Measurements from ENCODE around the gene RNF113B.

RNF113B gene

GRCh38 chr13:98176777-98177608 lies at the start of gene RNF113B:
Gene RNF113B (minus strand): TSS chr13:98177269. CDS start chr13:98177236, 33 bp downstream.
- H3K4me3 ChIP-seq (ENCODE audit: low read length): no peak within 1 kb of the TSS
- H3K9me3 ChIP-seq (ENCODE audit: control insufficient read depth, insufficient read depth, low read length): no peaks in the 10 kb centered on the region
- DNase-seq (ENCODE audit: low read depth, low spot score): no peak
- H3K4me1 ChIP-seq (ENCODE audit: control insufficient read depth, insufficient read depth, low read length): peaks cover 7% of the 10 kb centered on the region
- peaks cover 4% of the 10 kb centered on the region; the same call in 1 of the 2 replicates for H3K36me3 ChIP-seq (ENCODE audit: control insufficient read depth, insufficient read depth, low read length)
- no peaks in the 10 kb centered on the region for H3K27me3 ChIP-seq (ENCODE audit: control insufficient read depth, insufficient read depth, low read length)
- no peak within 1 kb of the TSS for H3K27ac ChIP-seq (ENCODE audit: low read length)
- WGBS (ENCODE audit: insufficient coverage, insufficient read length): no CpG with 5 or more reads among the region's 58 CpGs

- no peak for DNase-seq (ENCODE audit: low read depth, low spot score)
- Histone ChIP-seq H3K36me3 (ENCODE audit: control insufficient read depth, insufficient read depth, low read length) (no peaks in the 10 kb centered on the region), H3K27me3 (ENCODE audit: control insufficient read depth, insufficient read depth, low read length) (no peaks in the 10 kb centered on the region), H3K4me1 (ENCODE audit: control insufficient read depth, insufficient read depth, low read length) (no peaks in the 10 kb centered on the region), H3K9me3 (ENCODE audit: control insufficient read depth, insufficient read depth, low read length) (no peaks in the 10 kb centered on the region), H3K27ac (ENCODE audit: low read length) (no peak overlapping the region), H3K4me3 (ENCODE audit: low read length) (no peak overlapping the region)
- WGBS (ENCODE audit: insufficient coverage, insufficient read length): no CpG with 5 or more reads among the region's 5 CpGs
Observed at GRCh38 chr13:98226496-98226895, 49.4 kb upstream of the RNF113B start.

DNA sequence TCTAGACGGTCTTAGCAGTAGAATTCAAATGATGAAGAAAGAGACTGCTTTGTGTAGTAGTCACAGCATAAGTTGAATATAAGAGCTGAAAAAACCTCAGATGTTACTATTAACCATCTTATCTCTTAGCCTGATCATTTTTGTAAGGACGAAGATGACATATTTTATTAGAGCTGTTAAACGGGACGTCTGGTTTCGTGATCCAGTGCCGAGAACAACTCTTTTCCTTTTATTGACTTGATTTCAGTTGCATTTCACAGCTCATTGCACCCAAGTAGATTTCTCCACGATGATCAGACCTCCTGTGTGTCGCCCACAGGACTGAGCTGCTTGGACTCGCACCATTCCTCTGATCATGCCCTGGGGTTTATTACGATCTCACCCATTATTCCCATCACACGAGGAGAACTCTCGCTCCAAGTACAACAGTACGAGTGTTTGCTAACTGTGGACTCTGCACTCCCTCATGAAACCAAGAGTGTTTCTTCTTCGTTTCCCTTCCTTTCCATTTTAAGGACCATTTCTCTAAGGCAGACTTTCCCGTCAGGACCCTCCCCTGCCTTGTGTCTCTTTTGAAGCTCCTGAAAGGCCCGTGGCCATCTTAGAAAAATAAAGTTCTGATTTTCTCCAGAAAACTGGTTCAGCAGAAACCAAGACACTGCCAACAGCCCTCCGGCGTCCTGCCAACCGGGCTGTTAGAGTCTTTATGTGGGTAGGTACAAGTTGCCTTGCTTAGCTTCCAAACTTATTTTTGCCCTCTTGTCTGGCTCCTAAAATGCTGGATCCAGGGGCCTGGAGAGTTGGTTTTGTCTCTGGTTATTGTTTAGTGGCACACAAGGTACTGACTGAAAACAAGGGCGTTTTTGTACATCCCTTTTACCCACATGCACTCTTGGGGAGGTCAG lies 48.2 kb upstream of the RNF113B start:
- no CpG with 5 or more reads among the region's 20 CpGs for WGBS (ENCODE audit: insufficient coverage, insufficient read length)
- no peak overlapping the region for H3K4me3 ChIP-seq (ENCODE audit: low read length)
- no peak for DNase-seq (ENCODE audit: low read depth, low spot score)
- no peaks in the 10 kb centered on the region for H3K4me1 ChIP-seq (ENCODE audit: control insufficient read depth, insufficient read depth, low read length)
- no peak overlapping the region for H3K27ac ChIP-seq (ENCODE audit: low read length)
- no peaks in the 10 kb centered on the region for H3K9me3 ChIP-seq (ENCODE audit: control insufficient read depth, insufficient read depth, low read length)
- H3K27me3 ChIP-seq (ENCODE audit: control insufficient read depth, insufficient read depth, low read length): no peaks in the 10 kb centered on the region
- no peaks in the 10 kb centered on the region for H3K36me3 ChIP-seq (ENCODE audit: control insufficient read depth, insufficient read depth, low read length)

GRCh38 chr13:98224557-98224956 lies 47.5 kb upstream of the RNF113B start:
- DNase-seq (ENCODE audit: low read depth, low spot score): no peak
- Histone ChIP-seq H3K4me3 (ENCODE audit: low read length) (no peak overlapping the region), H3K4me1 (ENCODE audit: control insufficient read depth, insufficient read depth, low read length) (no peaks in the 10 kb centered on the region), H3K36me3 (ENCODE audit: control insufficient read depth, insufficient read depth, low read length) (no peaks in the 10 kb centered on the region), H3K9me3 (ENCODE audit: control insufficient read depth, insufficient read depth, low read length) (no peaks in the 10 kb centered on the region), H3K27ac (ENCODE audit: low read length) (no peak overlapping the region), H3K27me3 (ENCODE audit: control insufficient read depth, insufficient read depth, low read length) (no peaks in the 10 kb centered on the region)
- no CpG with 5 or more reads among the region's 5 CpGs for WGBS (ENCODE audit: insufficient coverage, insufficient read length)

DNA sequence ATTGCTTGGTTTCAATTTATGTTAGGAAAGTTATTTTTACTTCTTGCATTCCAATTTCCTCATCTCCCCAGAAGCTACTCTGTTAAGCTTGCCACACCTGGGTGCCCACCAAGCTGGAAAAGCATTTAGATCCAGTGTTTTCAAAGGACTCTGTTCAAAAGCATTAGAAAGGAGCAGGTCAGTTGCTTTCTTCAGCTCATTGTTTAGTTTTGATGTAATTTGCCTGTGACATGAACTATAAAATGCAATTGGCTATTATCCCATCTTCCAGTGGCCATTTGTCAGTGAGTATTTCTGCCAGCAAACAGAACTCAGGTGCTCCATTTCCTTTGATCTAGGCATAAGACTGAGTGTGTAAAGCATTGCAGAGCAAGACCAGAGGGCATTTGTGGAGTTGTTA lies 46.7 kb upstream of the RNF113B start:
- no peak for DNase-seq (ENCODE audit: low read depth, low spot score)
- Histone ChIP-seq H3K36me3 (ENCODE audit: control insufficient read depth, insufficient read depth, low read length) (no peaks in the 10 kb centered on the region), H3K4me1 (ENCODE audit: control insufficient read depth, insufficient read depth, low read length) (no peaks in the 10 kb centered on the region), H3K9me3 (ENCODE audit: control insufficient read depth, insufficient read depth, low read length) (no peaks in the 10 kb centered on the region), H3K27me3 (ENCODE audit: control insufficient read depth, insufficient read depth, low read length) (no peaks in the 10 kb centered on the region), H3K4me3 (ENCODE audit: low read length) (no peak overlapping the region), H3K27ac (ENCODE audit: low read length) (no peak overlapping the region)

GRCh38 chr13:98222816-98223215 lies 45.7 kb upstream of the RNF113B start:
- H3K36me3 ChIP-seq (ENCODE audit: control insufficient read depth, insufficient read depth, low read length): no peaks in the 10 kb centered on the region
- DNase-seq (ENCODE audit: low read depth, low spot score): no peak
- no peak overlapping the region for H3K27ac ChIP-seq (ENCODE audit: low read length)
- no peaks in the 10 kb centered on the region for H3K9me3 ChIP-seq (ENCODE audit: control insufficient read depth, insufficient read depth, low read length)
- no peaks in the 10 kb centered on the region for H3K4me1 ChIP-seq (ENCODE audit: control insufficient read depth, insufficient read depth, low read length)
- no peak overlapping the region for H3K4me3 ChIP-seq (ENCODE audit: low read length)
- H3K27me3 ChIP-seq (ENCODE audit: control insufficient read depth, insufficient read depth, low read length): no peaks in the 10 kb centered on the region
- WGBS (ENCODE audit: insufficient coverage, insufficient read length): no CpG with 5 or more reads among the region's 7 CpGs

DNA sequence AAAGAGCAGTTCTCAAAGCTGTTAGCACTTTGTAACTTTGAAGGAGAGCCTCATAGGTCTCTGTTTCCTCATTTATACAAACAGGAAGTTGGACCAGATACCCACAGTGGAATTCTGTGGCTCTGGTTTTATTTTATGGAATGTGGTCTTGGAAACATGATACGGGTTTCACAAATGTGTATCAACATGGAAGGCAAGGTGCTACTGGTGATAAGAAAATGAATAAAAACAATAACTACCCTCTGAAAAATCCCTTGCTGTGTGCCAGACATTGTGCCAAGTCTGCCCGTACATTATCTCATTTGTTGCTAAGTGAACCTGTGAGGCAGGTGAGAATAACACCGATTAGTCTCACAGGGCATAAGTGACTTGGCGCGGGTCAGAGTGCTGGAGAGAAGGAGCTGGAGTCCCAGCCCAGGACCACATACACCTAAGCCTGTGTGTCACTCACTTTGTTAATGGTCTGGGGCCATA lies 45.0 kb upstream of the RNF113B start:
- DNase-seq (ENCODE audit: low read depth, low spot score): no peak
- Histone ChIP-seq H3K4me1 (ENCODE audit: control insufficient read depth, insufficient read depth, low read length) (no peaks in the 10 kb centered on the region), H3K9me3 (ENCODE audit: control insufficient read depth, insufficient read depth, low read length) (no peaks in the 10 kb centered on the region), H3K27me3 (ENCODE audit: control insufficient read depth, insufficient read depth, low read length) (no peaks in the 10 kb centered on the region), H3K27ac (ENCODE audit: low read length) (no peak overlapping the region), H3K36me3 (ENCODE audit: control insufficient read depth, insufficient read depth, low read length) (no peaks in the 10 kb centered on the region), H3K4me3 (ENCODE audit: low read length) (no peak overlapping the region)
- WGBS (ENCODE audit: insufficient coverage, insufficient read length): no CpG with 5 or more reads among the region's 5 CpGs

- no peak for DNase-seq (ENCODE audit: low read depth, low spot score)
- Histone ChIP-seq H3K36me3 (ENCODE audit: control insufficient read depth, insufficient read depth, low read length) (no peaks in the 10 kb centered on the region), H3K4me3 (ENCODE audit: low read length) (no peak overlapping the region), H3K27ac (ENCODE audit: low read length) (no peak overlapping the region), H3K27me3 (ENCODE audit: control insufficient read depth, insufficient read depth, low read length) (no peaks in the 10 kb centered on the region), H3K4me1 (ENCODE audit: control insufficient read depth, insufficient read depth, low read length) (no peaks in the 10 kb centered on the region), H3K9me3 (ENCODE audit: control insufficient read depth, insufficient read depth, low read length) (no peaks in the 10 kb centered on the region)
- no CpG with 5 or more reads among the region's 6 CpGs for WGBS (ENCODE audit: insufficient coverage, insufficient read length)
Observed at GRCh38 chr13:98221234-98221633, 44.2 kb upstream of the RNF113B start.

- DNase-seq (ENCODE audit: low read depth, low spot score): no peak
- Histone ChIP-seq H3K27me3 (ENCODE audit: control insufficient read depth, insufficient read depth, low read length) (no peaks in the 10 kb centered on the region), H3K27ac (ENCODE audit: low read length) (no peak overlapping the region), H3K36me3 (ENCODE audit: control insufficient read depth, insufficient read depth, low read length) (no peaks in the 10 kb centered on the region), H3K9me3 (ENCODE audit: control insufficient read depth, insufficient read depth, low read length) (no peaks in the 10 kb centered on the region), H3K4me1 (ENCODE audit: control insufficient read depth, insufficient read depth, low read length) (no peaks in the 10 kb centered on the region), H3K4me3 (ENCODE audit: low read length) (no peak overlapping the region)
- no CpG with 5 or more reads among the region's 4 CpGs for WGBS (ENCODE audit: insufficient coverage, insufficient read length)
Observed at GRCh38 chr13:98220271-98220791, 43.3 kb upstream of the RNF113B start.

GRCh38 chr13:98219685-98220084 lies 42.6 kb upstream of the RNF113B start:
- no CpG with 5 or more reads among the region's 6 CpGs for WGBS (ENCODE audit: insufficient coverage, insufficient read length)
- Histone ChIP-seq H3K36me3 (ENCODE audit: control insufficient read depth, insufficient read depth, low read length) (no peaks in the 10 kb centered on the region), H3K27ac (ENCODE audit: low read length) (no peak overlapping the region), H3K4me3 (ENCODE audit: low read length) (no peak overlapping the region), H3K4me1 (ENCODE audit: control insufficient read depth, insufficient read depth, low read length) (no peaks in the 10 kb centered on the region), H3K27me3 (ENCODE audit: control insufficient read depth, insufficient read depth, low read length) (no peaks in the 10 kb centered on the region), H3K9me3 (ENCODE audit: control insufficient read depth, insufficient read depth, low read length) (no peaks in the 10 kb centered on the region)
- no peak for DNase-seq (ENCODE audit: low read depth, low spot score)
